ENCODE results near the gene ACOT11. TPM values are rescaled to one million over a fixed set of nuclear protein-coding genes. Genes with fewer than 3 reads are reported as not detected.

The ACOT11 gene
- total RNA-seq, 1 experiment from 2014 or later, result 4.2 TPM

DNA sequence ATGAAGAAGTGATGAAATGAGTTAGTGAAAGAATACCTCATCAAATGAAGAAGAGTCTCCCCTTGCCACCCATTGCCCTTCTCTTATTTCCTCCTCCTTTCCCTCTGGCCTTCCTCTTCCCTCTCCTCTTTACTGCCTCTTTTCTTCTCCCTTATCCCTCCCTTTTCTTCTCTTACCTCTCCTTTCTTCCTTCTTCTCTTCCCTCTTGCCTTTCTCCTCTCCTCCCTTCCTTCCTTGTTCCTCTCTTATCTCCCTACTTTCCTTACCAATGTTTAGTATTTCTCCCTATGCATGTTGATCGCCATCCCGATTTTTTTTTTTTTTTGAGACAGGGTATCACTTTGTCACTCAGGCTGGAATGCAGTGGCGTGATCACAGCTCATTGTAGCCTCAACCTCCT lies 102.4 kb downstream of the ACOT11 start:
- TF ChIP-seq ZNF263 (CRISPR knock-in tag; IDR thresholded peaks at IDR 0.05; ENCODE audit: low read depth), result no peak
- TF ChIP-seq, protein P1, sequence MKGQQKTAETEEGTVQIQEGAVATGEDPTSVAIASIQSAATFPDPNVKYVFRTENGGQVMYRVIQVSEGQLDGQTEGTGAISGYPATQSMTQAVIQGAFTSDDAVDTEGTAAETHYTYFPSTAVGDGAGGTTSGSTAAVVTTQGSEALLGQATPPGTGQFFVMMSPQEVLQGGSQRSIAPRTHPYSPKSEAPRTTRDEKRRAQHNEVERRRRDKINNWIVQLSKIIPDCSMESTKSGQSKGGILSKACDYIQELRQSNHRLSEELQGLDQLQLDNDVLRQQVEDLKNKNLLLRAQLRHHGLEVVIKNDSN (CRISPR knock-in tag; IDR thresholded peaks at IDR 0.05), result no peak
- no peak for TF ChIP-seq ZNF317 (CRISPR knock-in tag; IDR thresholded peaks at IDR 0.05; ENCODE audit: borderline replicate concordance, low read depth)
- TF ChIP-seq, protein P2, sequence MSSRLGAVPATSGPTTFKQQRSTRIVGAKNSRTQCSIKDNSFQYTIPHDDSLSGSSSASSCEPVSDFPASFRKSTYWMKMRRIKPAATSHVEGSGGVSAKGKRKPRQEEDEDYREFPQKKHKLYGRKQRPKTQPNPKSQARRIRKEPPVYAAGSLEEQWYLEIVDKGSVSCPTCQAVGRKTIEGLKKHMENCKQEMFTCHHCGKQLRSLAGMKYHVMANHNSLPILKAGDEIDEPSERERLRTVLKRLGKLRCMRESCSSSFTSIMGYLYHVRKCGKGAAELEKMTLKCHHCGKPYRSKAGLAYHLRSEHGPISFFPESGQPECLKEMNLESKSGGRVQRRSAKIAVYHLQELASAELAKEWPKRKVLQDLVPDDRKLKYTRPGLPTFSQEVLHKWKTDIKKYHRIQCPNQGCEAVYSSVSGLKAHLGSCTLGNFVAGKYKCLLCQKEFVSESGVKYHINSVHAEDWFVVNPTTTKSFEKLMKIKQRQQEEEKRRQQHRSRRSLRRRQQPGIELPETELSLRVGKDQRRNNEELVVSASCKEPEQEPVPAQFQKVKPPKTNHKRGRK (CRISPR knock-in tag; IDR thresholded peaks at IDR 0.05; ENCODE audit: borderline replicate concordance), result no peak
- TF ChIP-seq, protein P3, sequence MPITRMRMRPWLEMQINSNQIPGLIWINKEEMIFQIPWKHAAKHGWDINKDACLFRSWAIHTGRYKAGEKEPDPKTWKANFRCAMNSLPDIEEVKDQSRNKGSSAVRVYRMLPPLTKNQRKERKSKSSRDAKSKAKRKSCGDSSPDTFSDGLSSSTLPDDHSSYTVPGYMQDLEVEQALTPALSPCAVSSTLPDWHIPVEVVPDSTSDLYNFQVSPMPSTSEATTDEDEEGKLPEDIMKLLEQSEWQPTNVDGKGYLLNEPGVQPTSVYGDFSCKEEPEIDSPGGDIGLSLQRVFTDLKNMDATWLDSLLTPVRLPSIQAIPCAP (CRISPR knock-in tag; IDR thresholded peaks at IDR 0.05), result no peak
- TF ChIP-seq TP53 (CRISPR knock-in tag; IDR thresholded peaks at IDR 0.05), result no peak
- no peak for TF ChIP-seq NFE2L1 (CRISPR knock-in tag; IDR thresholded peaks at IDR 0.05)
- TF ChIP-seq, protein P4, sequence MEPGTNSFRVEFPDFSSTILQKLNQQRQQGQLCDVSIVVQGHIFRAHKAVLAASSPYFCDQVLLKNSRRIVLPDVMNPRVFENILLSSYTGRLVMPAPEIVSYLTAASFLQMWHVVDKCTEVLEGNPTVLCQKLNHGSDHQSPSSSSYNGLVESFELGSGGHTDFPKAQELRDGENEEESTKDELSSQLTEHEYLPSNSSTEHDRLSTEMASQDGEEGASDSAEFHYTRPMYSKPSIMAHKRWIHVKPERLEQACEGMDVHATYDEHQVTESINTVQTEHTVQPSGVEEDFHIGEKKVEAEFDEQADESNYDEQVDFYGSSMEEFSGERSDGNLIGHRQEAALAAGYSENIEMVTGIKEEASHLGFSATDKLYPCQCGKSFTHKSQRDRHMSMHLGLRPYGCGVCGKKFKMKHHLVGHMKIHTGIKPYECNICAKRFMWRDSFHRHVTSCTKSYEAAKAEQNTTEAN (CRISPR knock-in tag; IDR thresholded peaks at IDR 0.05), result no peak
- no peak for TF ChIP-seq MXD4 (CRISPR knock-in tag; IDR thresholded peaks at IDR 0.05; ENCODE audit: borderline replicate concordance)
- TF ChIP-seq ETV6 (CRISPR knock-in tag; IDR thresholded peaks at IDR 0.05), result no peak
- TF ChIP-seq, protein P5, sequence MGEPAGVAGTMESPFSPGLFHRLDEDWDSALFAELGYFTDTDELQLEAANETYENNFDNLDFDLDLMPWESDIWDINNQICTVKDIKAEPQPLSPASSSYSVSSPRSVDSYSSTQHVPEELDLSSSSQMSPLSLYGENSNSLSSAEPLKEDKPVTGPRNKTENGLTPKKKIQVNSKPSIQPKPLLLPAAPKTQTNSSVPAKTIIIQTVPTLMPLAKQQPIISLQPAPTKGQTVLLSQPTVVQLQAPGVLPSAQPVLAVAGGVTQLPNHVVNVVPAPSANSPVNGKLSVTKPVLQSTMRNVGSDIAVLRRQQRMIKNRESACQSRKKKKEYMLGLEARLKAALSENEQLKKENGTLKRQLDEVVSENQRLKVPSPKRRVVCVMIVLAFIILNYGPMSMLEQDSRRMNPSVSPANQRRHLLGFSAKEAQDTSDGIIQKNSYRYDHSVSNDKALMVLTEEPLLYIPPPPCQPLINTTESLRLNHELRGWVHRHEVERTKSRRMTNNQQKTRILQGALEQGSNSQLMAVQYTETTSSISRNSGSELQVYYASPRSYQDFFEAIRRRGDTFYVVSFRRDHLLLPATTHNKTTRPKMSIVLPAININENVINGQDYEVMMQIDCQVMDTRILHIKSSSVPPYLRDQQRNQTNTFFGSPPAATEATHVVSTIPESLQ (CRISPR knock-in tag; IDR thresholded peaks at IDR 0.05), result no peak
- TF ChIP-seq, protein P6, sequence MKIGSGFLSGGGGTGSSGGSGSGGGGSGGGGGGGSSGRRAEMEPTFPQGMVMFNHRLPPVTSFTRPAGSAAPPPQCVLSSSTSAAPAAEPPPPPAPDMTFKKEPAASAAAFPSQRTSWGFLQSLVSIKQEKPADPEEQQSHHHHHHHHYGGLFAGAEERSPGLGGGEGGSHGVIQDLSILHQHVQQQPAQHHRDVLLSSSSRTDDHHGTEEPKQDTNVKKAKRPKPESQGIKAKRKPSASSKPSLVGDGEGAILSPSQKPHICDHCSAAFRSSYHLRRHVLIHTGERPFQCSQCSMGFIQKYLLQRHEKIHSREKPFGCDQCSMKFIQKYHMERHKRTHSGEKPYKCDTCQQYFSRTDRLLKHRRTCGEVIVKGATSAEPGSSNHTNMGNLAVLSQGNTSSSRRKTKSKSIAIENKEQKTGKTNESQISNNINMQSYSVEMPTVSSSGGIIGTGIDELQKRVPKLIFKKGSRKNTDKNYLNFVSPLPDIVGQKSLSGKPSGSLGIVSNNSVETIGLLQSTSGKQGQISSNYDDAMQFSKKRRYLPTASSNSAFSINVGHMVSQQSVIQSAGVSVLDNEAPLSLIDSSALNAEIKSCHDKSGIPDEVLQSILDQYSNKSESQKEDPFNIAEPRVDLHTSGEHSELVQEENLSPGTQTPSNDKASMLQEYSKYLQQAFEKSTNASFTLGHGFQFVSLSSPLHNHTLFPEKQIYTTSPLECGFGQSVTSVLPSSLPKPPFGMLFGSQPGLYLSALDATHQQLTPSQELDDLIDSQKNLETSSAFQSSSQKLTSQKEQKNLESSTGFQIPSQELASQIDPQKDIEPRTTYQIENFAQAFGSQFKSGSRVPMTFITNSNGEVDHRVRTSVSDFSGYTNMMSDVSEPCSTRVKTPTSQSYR (CRISPR knock-in tag; IDR thresholded peaks at IDR 0.05), result no peak
- no peak for TF ChIP-seq JUN (CRISPR knock-in tag; IDR thresholded peaks at IDR 0.05)
- TF ChIP-seq, protein P7, sequence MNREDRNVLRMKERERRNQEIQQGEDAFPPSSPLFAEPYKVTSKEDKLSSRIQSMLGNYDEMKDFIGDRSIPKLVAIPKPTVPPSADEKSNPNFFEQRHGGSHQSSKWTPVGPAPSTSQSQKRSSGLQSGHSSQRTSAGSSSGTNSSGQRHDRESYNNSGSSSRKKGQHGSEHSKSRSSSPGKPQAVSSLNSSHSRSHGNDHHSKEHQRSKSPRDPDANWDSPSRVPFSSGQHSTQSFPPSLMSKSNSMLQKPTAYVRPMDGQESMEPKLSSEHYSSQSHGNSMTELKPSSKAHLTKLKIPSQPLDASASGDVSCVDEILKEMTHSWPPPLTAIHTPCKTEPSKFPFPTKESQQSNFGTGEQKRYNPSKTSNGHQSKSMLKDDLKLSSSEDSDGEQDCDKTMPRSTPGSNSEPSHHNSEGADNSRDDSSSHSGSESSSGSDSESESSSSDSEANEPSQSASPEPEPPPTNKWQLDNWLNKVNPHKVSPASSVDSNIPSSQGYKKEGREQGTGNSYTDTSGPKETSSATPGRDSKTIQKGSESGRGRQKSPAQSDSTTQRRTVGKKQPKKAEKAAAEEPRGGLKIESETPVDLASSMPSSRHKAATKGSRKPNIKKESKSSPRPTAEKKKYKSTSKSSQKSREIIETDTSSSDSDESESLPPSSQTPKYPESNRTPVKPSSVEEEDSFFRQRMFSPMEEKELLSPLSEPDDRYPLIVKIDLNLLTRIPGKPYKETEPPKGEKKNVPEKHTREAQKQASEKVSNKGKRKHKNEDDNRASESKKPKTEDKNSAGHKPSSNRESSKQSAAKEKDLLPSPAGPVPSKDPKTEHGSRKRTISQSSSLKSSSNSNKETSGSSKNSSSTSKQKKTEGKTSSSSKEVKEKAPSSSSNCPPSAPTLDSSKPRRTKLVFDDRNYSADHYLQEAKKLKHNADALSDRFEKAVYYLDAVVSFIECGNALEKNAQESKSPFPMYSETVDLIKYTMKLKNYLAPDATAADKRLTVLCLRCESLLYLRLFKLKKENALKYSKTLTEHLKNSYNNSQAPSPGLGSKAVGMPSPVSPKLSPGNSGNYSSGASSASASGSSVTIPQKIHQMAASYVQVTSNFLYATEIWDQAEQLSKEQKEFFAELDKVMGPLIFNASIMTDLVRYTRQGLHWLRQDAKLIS (CRISPR knock-in tag; IDR thresholded peaks at IDR 0.05; ENCODE audit: borderline replicate concordance), result no peak
- no peak for TF ChIP-seq ZBTB21 (CRISPR knock-in tag; IDR thresholded peaks at IDR 0.05; ENCODE audit: borderline replicate concordance)
- TF ChIP-seq, protein P8, sequence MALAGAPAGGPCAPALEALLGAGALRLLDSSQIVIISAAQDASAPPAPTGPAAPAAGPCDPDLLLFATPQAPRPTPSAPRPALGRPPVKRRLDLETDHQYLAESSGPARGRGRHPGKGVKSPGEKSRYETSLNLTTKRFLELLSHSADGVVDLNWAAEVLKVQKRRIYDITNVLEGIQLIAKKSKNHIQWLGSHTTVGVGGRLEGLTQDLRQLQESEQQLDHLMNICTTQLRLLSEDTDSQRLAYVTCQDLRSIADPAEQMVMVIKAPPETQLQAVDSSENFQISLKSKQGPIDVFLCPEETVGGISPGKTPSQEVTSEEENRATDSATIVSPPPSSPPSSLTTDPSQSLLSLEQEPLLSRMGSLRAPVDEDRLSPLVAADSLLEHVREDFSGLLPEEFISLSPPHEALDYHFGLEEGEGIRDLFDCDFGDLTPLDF (CRISPR knock-in tag; IDR thresholded peaks at IDR 0.05), result no peak
- no peak for TF ChIP-seq NR2C2 (CRISPR knock-in tag; IDR thresholded peaks at IDR 0.05)
- no peak for TF ChIP-seq ZNF232 (CRISPR knock-in tag; IDR thresholded peaks at IDR 0.05)
- TF ChIP-seq, protein P9, sequence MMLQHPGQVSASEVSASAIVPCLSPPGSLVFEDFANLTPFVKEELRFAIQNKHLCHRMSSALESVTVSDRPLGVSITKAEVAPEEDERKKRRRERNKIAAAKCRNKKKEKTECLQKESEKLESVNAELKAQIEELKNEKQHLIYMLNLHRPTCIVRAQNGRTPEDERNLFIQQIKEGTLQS (CRISPR knock-in tag; conservative IDR thresholded peaks at IDR 0.05), result no peak
- no peak for TF ChIP-seq ZNF396 (CRISPR knock-in tag; IDR thresholded peaks at IDR 0.05; ENCODE audit: borderline replicate concordance)
- ChIA-PET POLR2A (no interaction called here), CTCF (interaction anchor here (0.9 kb wide), 1 partner anchor 151 kb away, joined by 3 read pairs; no protein-coding TSS in a partner anchor)
- Mint-ChIP-seq H3K4me1 (peaks cover 3% of the 10 kb centered on the region), H3K4me3 (no peak overlapping the region), H3K27ac (no peak overlapping the region), H3K36me3 (no peaks in the 10 kb centered on the region), H3K27me3 (ENCODE audit: low read depth) (peaks cover 3% of the 10 kb centered on the region), H3K9me3 (no peaks in the 10 kb centered on the region)
- ATAC-seq, result no peak
- no peak for DNase-seq (ENCODE audit: low spot score)
